Mucosa of descending colon (tissue), 3 donors: ENCODE data around the gene RBM20. TPM values are rescaled to one million over a fixed set of nuclear protein-coding genes. Genes with fewer than 3 reads are reported as not detected.
A peak's percentile ranks its signal among the peaks of the same experiment; 100 is the strongest.

Experiments used
- ATAC-seq: fragments of 200-7000 bp; cut with Tn5 transposase; one replicate; pipeline ENCODE4 v1.9.1; 2020; ENCODE audit warnings: mild to moderate bottlenecking, moderate library complexity
- DNase-seq, 3 donors: peaks; one replicate each; pipeline ENCODE4 v3.0.0-alpha.2; 2020
- H3K36me3 ChIP-seq: fragments of 200-600 bp; one replicate; pipeline ENCODE4 v1.8.0; 2021; ENCODE audit warnings: low read depth, mild to moderate bottlenecking
- H3K4me1 ChIP-seq: fragments of 200-600 bp; one replicate; pipeline ENCODE4 v1.8.0; 2021; ENCODE audit warnings: low read depth, mild to moderate bottlenecking
- H3K4me3 ChIP-seq: fragments of 200-600 bp; one replicate; pipeline ENCODE4 v1.8.0; 2021; ENCODE audit warnings: mild to moderate bottlenecking
- H3K9me3 ChIP-seq: fragments of 200-600 bp; one replicate; pipeline ENCODE4 v1.8.0; 2021; ENCODE audit warnings: mild to moderate bottlenecking
- intact Hi-C, 2 donors: fragments of 100-400 bp; cut with DNase I in 1 of 2; cut with micrococcal nuclease in 1 of 2; formaldehyde crosslinking; loops; one replicate each; pipeline versions ENCODE4 v1.11.0 to v1.11.1; 2022; cut with DNase I, micrococcal nuclease
- total RNA-seq, 3 donors: library from RNA; stranded (reverse); fragmentation: NEBNext Ultra II Directional in 2 of 3; extraction: Animal tissue kit (Norgen Biotek cat#: 25700) in 2 of 3; gene quantifications; one replicate each; pipeline versions ENCODE4 v1.2.1 to v1.2.4, GENCODE V29; 2021 to 2023
- TF ChIP-seq, protein P1 (sequence below): fragments of 200-600 bp; IDR thresholded peaks from one replicate; pipeline ENCODE4 v1.8.0; 2022; ENCODE audit warnings: antibody characterized with exemption, mild to moderate bottlenecking
- donor health status: DM: no; HTN: no; CAD: no; lungs with moderate emphysema.
- donor health status: DM: no; HTN: no; CAD: no.
- donor health status: DM: no; HTN: yes; CAD: no.

RBM20 gene
- total RNA-seq, 3 donors from 2014 or later, result 0.46 to 9.7 (median 2.0) TPM

DNA sequence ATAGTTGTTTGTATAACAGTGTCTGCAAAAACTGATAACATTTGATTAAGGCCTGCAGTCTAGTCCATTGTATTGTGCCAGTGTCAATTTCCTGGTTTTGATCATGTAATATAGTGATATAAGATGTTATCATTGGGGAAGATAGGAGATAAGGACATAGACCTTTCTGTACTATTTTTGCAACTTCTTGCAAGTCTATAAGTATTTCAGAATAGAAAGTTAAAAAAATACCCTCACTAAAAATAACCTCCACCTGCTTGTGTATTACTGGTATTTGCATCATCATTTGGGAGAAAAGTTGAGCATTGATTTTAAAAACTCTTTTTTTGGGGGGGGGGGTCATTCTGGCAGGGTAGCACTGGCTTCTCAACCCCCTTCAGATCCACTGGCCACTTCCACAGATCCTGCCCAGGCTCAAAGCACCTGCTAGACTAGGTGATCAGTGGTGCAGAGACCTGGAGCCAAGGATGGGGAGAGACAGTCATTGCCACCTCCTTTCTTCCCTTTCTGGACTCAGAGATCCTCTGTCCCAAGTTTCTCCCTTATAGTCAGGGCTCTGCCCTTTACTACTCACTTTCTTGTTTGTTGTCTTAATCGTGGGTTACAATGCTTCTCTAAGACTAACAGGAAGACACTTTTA, 103.0 kb downstream of the RBM20 start:
- no peak for ATAC-seq
- H3K9me3 ChIP-seq, result peaks cover 8% of the 10 kb centered on the region
- no peaks in the 10 kb centered on the region for H3K36me3 ChIP-seq
- no peak for DNase-seq
- TF ChIP-seq, protein P1, sequence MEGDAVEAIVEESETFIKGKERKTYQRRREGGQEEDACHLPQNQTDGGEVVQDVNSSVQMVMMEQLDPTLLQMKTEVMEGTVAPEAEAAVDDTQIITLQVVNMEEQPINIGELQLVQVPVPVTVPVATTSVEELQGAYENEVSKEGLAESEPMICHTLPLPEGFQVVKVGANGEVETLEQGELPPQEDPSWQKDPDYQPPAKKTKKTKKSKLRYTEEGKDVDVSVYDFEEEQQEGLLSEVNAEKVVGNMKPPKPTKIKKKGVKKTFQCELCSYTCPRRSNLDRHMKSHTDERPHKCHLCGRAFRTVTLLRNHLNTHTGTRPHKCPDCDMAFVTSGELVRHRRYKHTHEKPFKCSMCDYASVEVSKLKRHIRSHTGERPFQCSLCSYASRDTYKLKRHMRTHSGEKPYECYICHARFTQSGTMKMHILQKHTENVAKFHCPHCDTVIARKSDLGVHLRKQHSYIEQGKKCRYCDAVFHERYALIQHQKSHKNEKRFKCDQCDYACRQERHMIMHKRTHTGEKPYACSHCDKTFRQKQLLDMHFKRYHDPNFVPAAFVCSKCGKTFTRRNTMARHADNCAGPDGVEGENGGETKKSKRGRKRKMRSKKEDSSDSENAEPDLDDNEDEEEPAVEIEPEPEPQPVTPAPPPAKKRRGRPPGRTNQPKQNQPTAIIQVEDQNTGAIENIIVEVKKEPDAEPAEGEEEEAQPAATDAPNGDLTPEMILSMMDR, result no peak
- H3K4me1 ChIP-seq, result no peaks in the 10 kb centered on the region
- H3K4me3 ChIP-seq, result no peak overlapping the region
- intact Hi-C loops, result loop anchor here (5.0 to 10.0 kb wide), 3 partner anchors 55 to 148 kb away; no protein-coding TSS in a partner anchor

DNA sequence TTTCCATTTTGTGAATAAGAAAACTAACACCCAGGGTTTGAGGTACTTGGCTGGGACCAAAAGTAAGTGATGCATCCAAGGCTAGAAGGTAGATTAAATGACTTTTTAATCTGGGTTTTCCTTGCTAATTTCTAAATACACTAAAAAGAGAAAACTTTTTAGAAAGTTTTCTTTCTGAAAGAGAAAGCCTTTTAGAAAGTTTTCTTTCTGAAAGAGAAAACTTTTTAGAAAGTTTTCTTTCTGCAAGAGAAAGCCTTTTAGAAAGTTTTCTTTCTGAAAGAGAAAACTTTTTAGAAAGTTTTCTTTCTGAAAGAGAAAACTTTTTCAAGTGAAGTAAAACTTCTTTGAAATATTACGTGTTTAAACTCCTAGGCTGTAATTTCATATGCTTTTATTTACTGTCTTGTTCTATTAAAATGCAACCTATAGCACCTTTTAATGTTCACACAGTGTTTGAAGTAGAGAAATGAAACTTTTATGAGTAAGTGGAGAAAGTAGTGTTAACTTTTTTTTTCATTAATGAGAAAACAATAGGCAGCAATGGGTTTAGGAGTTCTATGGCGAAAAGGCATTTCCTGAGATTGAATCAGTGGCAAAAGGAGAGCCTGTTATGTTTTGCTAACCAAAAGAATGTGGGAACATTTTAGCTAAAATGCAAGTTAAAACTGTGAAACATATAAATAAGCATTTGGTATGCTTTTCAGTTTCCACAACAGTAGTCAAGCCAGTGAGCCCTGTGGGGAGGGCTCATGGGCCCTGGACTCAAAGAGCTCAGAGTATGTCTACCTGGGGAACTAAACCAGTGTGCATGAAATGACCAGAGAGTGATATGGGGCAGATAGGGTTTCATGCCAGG, 103.7 kb downstream of the RBM20 start:
- H3K4me3 ChIP-seq, result no peak overlapping the region
- DNase-seq, result no peak
- TF ChIP-seq, protein P1, result no peak
- H3K9me3 ChIP-seq, result peaks cover 8% of the 10 kb centered on the region
- ATAC-seq, result no peak
- intact Hi-C loops, result loop anchor here (5.0 to 10.0 kb wide), 3 partner anchors 54 to 147 kb away; no protein-coding TSS in a partner anchor
- no peaks in the 10 kb centered on the region for H3K36me3 ChIP-seq
- H3K4me1 ChIP-seq, result no peaks in the 10 kb centered on the region

DNA sequence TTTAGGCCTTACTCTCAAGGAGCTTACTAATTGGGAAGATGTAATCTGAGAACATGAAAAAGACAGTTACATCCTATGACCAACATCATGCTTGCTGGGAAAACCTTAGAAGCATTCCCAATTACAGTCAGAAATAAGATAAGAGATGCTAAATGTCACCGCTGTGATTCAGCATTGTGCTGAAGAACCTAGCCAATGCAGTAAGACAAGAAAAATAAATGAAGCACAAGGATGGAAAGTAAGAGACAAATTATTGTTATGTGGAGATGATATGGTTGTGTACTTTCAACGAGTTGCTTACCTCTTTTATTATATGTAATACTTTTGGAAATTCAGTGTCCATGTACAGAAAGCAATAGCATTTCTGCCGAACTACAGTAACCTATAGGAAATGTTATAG, 104.8 kb downstream of the RBM20 start:
- no peak overlapping the region for H3K4me3 ChIP-seq
- no peaks in the 10 kb centered on the region for H3K36me3 ChIP-seq
- H3K4me1 ChIP-seq, result no peaks in the 10 kb centered on the region
- intact Hi-C loops, result loop anchor here (5.0 to 10.0 kb wide), 3 partner anchors 53 to 146 kb away; no protein-coding TSS in a partner anchor
- TF ChIP-seq, protein P1, result no peak
- no peak for DNase-seq
- peaks cover 8% of the 10 kb centered on the region for H3K9me3 ChIP-seq
- no peak for ATAC-seq

DNA sequence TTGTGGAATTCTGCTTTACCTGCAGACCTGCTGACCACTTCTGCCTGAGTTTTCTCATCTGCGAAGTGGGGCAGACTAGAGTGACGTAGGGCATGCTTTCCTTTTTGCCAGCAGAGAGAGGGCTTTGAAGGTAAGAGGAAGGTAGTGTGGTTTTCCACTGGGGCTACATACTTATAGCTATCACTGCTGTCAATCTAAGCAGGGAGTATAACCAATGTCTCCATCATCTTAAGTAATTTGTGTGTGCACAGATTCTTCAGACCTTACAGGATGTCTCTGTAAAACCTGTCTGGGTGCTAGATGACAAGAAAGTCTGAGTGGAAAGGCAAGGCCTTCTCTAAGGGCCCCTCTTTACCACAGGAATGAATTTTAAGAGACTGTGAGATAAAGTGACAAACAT, 106.8 kb downstream of the RBM20 start:
- DNase-seq (no peak), ATAC-seq (peak; percentile 18)
- peaks cover under 1% of the 10 kb centered on the region for H3K4me1 ChIP-seq
- H3K4me3 ChIP-seq, result no peak overlapping the region
- H3K36me3 ChIP-seq, result no peaks in the 10 kb centered on the region
- intact Hi-C loops, result no loop called here
- H3K9me3 ChIP-seq, result peaks cover 8% of the 10 kb centered on the region
- TF ChIP-seq, protein P1, result no peak

DNA sequence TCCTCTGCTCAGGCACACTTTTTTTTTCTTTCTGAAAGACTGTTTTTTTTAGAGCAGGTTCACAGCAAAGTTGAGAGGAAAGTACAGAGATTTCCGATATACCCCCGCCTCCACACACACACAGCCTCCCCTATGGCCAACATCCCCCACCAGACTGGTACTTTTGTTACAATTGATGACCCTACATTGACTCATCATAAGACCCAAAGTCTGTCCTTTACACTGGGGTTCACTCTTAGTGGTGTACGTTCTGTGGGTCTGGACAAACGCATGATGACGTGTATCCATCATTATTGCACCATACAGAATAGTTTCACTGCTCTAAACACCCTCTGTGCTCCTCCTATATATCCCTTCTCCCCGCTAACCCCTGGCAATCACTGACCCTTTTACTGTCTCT, 107.7 kb downstream of the RBM20 start:
- TF ChIP-seq, protein P1, result no peak
- intact Hi-C loops, result no loop called here
- Histone ChIP-seq H3K36me3 (no peaks in the 10 kb centered on the region), H3K4me1 (peaks cover 10% of the 10 kb centered on the region), H3K4me3 (no peak overlapping the region), H3K9me3 (peaks cover 8% of the 10 kb centered on the region)
- DNase-seq, result no peak
- ATAC-seq, result no peak
